Lung (tissue), 12 donors: ENCODE results near the gene WASF2. TPM values are rescaled to one million over a fixed set of nuclear protein-coding genes. Genes with fewer than 3 reads are reported as not detected.
A peak's percentile ranks its signal among the peaks of the same experiment; 100 is the strongest.

Experiments
- ATAC-seq: fragments of 200-7000 bp; cut with Tn5 transposase; one replicate; pipeline ENCODE4 v1.9.1; 2020; ENCODE audit warnings: moderate number of reproducible peaks; ENCODE audit not compliant: insufficient read depth, low FRiP score
- DNase-seq, 3 donors: peaks; one replicate each; pipeline ENCODE4 v3.0.0-alpha.2; 2013 to 2017
- H3K27ac ChIP-seq, 2 donors: one replicate each; pipeline ENCODE4 v1.5.1; 2013; ENCODE audit warnings: mild to moderate bottlenecking in 2 of 2, moderate library complexity in 2 of 2, control low read depth in 1 of 2, inconsistent platforms in 1 of 2, low read depth in 1 of 2, low read length in 1 of 2
- H3K27me3 ChIP-seq, 3 donors: one replicate each; pipeline ENCODE4 v1.5.1; 2013; ENCODE audit warnings: low read length in 2 of 3; ENCODE audit not compliant: control insufficient read depth in 3 of 3, insufficient read depth in 3 of 3
- H3K36me3 ChIP-seq, 4 donors: one replicate each; pipeline ENCODE4 v1.5.1; 2013; ENCODE audit warnings: low read length in 4 of 4, mild to moderate bottlenecking in 1 of 4, moderate library complexity in 1 of 4; ENCODE audit not compliant: control insufficient read depth in 4 of 4, insufficient read depth in 4 of 4
- H3K4me1 ChIP-seq, 5 donors: one replicate each; pipeline ENCODE4 v1.5.1; 2013; ENCODE audit warnings: low read length in 5 of 5, mild to moderate bottlenecking in 2 of 5, moderate library complexity in 1 of 5; ENCODE audit not compliant: control insufficient read depth in 5 of 5, insufficient read depth in 5 of 5
- H3K4me3 ChIP-seq: one replicate; pipeline ENCODE4 v1.5.1; 2013; ENCODE audit warnings: mild to moderate bottlenecking, control low read depth, moderate library complexity
- H3K9ac ChIP-seq, 2 donors: one replicate each; pipeline ENCODE4 v1.5.1; 2013; ENCODE audit warnings: low read length in 2 of 2, control low read depth in 1 of 2; ENCODE audit not compliant: insufficient read depth in 1 of 2
- H3K9me3 ChIP-seq, 4 donors: one replicate each; pipeline ENCODE4 v1.5.1; 2013; ENCODE audit warnings: low read length in 3 of 4, mild to moderate bottlenecking in 1 of 4, moderate library complexity in 1 of 4; ENCODE audit not compliant: control insufficient read depth in 4 of 4, insufficient read depth in 3 of 4
- CTCF ChIP-seq: IDR thresholded peaks from 2 replicates; pipeline ENCODE4 v1.5.1; 2012; ENCODE audit warnings: mild to moderate bottlenecking; ENCODE audit errors: control extremely low read depth, extremely low read depth
- WGBS, 2 donors: extraction: QIAGEN DNeasy Blood & Tissue Kit; methylation state at CpG; one replicate each; pipeline ENCODE4 v1.1.7; 2013; 5-methylcytosine and 5-hydroxymethylcytosine counted together
- polyA plus RNA-seq, 2 donors: library from polyadenylated mRNA; stranded (reverse); fragments of 200-250 nt; gene quantifications; one replicate each; pipeline ENCODE4 v1.2.1, GENCODE V29; 2013
- total RNA-seq, 2 donors: library from RNA; depleted of rRNA in 1 of 2; stranded (reverse); fragments of >200 nt in 1 of 2; gene quantifications; one replicate each; pipeline ENCODE4 v1.2.1, GENCODE V29; 2014 to 2021
- donor health status: control.
- donor health status: control.
- donor health status: Bipolar disorder and iron deficiency.
- donor health status: healthy.
- donor health status: DM: yes; HTN: yes; CAD: no.

The WASF2 gene
- total and polyA plus RNA-seq, 4 donors = 27.3 to 136 (median 49.5) TPM

GRCh38 chr1:27380224-27380623 is 109.7 kb downstream of the WASF2 start:
- no peak for TF ChIP-seq CTCF

GRCh38 chr1:27379564-27380122 is 110.3 kb downstream of the WASF2 start:
- 69 to 84% methylated on average over 11 of the region's 11 CpGs for WGBS, 2 donors
- no peak overlapping the region for H3K9ac ChIP-seq

More at GRCh38 chr1:27380224-27380623, 109.7 kb downstream of the WASF2 start:
- Histone ChIP-seq H3K4me3 (no peak overlapping the region), H3K36me3 (no peaks in the 10 kb centered on the region), H3K4me1 (peaks cover 0 to 13% (median 0%) of the 10 kb centered on the region in 5 donors), H3K9me3 (no peaks in the 10 kb centered on the region), H3K9ac (no peak overlapping the region), H3K27ac (no peak overlapping the region), H3K27me3 (no peaks in the 10 kb centered on the region)
- 88 to 91% methylated on average over 4 of the region's 4 CpGs for WGBS, 2 donors
- ATAC-seq (no peak), DNase-seq (no peak)

GRCh38 chr1:27377760-27378495 is 112.0 kb downstream of the WASF2 start:
- WGBS, 2 donors = 86 to 95% methylated on average over 12 of the region's 12 CpGs
- no peak overlapping the region for H3K4me3 ChIP-seq
- H3K9ac ChIP-seq = no peak overlapping the region
- no peak overlapping the region for H3K27ac ChIP-seq
- no peaks in the 10 kb centered on the region for H3K36me3 ChIP-seq
- no peak for DNase-seq
- H3K9me3 ChIP-seq = no peaks in the 10 kb centered on the region
- TF ChIP-seq CTCF = no peak
- ATAC-seq = no peak
- H3K27me3 ChIP-seq = no peaks in the 10 kb centered on the region
- peaks cover 0 to 12% (median 0%) of the 10 kb centered on the region in 5 donors for H3K4me1 ChIP-seq

More at GRCh38 chr1:27379564-27380122, 110.3 kb downstream of the WASF2 start:
- no peaks in the 10 kb centered on the region for H3K36me3 ChIP-seq
- peaks cover 0 to 13% (median 0%) of the 10 kb centered on the region in 5 donors for H3K4me1 ChIP-seq
- H3K27me3 ChIP-seq = no peaks in the 10 kb centered on the region
- ATAC-seq (no peak), DNase-seq (no peak)
- H3K27ac ChIP-seq = peak overlapping the region in 1 of 2 donors; percentile 26
- TF ChIP-seq CTCF = no peak
- no peaks in the 10 kb centered on the region for H3K9me3 ChIP-seq
- H3K4me3 ChIP-seq = no peak overlapping the region
